GM13976 (cell line): ENCODE data around the gene NGEF.

ENCODE experiments used
- DNase-seq: peaks from one replicate; pipeline ENCODE4 v3.0.0; 2012; ENCODE audit warnings: low spot score
- in situ Hi-C: fragments of 300-500 bp; cut with MboI; formaldehyde crosslinking; loops from one replicate; pipeline ENCODE4 v1.12.0; 2022; ENCODE audit warnings: low sequenced_read_pairs, mixed read lengths, inconsistent platforms; ENCODE audit not compliant: unreplicated experiment
- TF ChIP-seq, protein P1 (sequence below): IDR thresholded peaks from 2 replicates; pipeline ENCODE4 v1.5.1; 2012; ENCODE audit warnings: borderline replicate concordance, mild to moderate bottlenecking; ENCODE audit not compliant: insufficient read depth; ENCODE audit errors: extremely low read depth, missing control alignments, control extremely low read depth

NGEF gene

DNA sequence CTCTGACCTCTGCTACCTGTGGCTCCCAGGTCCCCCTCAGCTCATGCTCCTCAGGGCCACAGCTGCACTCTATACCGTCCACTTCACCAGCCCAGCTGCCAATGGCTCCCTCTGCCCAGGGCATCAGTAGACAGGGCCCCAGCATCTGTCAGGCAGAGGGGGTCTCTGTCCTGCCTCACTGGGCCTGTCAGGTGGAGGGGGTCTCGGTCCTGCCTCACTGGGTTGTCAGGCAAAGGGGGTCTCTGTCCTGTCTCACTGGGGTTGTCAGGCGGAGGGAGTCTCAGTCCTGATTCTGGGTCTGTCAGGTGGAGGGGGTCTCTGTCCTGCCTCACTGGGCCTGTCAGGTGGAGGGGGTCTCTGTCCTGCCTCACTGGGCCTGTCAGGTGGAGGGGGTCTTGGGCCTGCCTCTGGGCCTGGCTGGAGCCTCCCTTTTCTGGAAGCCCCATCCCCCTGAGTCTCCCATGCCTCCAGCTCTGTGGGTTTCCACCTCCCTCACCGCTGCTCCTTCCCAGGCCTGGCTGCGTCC lies 123.1 kb downstream of the NGEF start:
- in situ Hi-C loops, result no loop called here

DNA sequence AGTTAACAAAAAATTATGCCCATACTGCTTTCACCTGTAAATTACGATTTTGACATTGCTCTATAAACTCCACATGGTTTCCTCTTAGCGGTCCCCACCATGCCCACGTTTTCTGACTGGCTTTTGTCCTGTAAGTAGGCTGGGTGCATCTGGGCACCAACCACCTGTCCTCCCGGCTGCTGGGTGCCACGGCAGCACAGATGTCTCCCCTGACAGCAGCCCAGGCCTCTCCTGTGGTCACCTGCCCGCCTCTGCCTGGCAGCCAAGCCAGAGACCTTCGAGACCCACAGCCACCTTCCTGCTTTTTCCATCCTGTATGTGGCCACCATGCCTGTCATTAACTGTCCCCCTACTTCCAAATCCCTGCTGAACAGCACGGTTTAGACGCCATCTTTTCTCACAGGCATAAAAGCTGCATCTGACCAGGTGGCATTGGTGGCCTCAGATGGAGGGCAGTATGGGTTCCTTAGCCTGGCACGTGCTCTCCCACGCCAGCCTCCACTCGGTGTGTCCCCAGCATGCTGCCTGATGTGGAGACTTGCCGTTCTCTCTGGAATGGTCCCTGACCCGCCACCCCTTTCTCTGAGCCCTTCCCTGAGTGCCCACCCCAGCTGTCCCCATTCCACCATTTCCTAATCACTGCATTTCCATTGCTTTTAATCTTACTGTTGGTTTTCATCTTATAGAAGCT lies 124.1 kb downstream of the NGEF start:
- no peak for DNase-seq
- in situ Hi-C loops, result no loop called here
- TF ChIP-seq, protein P1, sequence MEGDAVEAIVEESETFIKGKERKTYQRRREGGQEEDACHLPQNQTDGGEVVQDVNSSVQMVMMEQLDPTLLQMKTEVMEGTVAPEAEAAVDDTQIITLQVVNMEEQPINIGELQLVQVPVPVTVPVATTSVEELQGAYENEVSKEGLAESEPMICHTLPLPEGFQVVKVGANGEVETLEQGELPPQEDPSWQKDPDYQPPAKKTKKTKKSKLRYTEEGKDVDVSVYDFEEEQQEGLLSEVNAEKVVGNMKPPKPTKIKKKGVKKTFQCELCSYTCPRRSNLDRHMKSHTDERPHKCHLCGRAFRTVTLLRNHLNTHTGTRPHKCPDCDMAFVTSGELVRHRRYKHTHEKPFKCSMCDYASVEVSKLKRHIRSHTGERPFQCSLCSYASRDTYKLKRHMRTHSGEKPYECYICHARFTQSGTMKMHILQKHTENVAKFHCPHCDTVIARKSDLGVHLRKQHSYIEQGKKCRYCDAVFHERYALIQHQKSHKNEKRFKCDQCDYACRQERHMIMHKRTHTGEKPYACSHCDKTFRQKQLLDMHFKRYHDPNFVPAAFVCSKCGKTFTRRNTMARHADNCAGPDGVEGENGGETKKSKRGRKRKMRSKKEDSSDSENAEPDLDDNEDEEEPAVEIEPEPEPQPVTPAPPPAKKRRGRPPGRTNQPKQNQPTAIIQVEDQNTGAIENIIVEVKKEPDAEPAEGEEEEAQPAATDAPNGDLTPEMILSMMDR, result no peak

More for the DNA sequence above, 123.1 kb downstream of the NGEF start:
- TF ChIP-seq, protein P1, result no peak
- no peak for DNase-seq

DNA sequence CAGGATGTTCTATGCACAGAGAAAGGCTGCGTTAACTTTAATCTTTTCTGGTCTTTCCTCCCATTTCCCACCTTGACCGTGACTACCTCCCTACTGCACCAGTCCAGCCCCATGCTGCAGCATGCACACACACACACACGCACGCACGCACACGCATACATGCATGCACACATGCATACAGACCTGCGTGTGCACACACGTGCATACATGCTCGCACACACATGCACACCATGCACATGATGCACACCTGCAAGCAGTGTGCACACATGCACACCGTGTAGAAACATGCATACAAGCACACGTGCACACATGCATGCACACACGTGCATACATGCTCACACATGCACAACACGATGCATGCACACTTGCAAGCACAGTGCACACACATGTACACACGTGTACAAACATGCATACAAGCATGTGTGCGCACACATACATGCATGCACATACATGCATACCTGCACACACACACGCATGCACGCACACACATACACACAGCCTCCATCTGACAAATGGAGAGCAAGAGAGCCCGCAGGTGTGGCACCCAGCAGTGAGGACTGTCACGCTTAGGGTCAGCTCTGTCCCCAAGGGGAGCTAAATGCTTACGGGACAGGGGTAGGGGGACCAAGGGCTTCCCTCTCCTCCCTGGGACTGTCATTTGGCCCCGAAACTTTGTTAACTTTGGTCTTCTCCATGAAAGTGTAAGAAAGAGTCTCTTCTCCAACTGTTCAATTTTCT lies 124.8 kb downstream of the NGEF start:
- in situ Hi-C loops, result no loop called here
- no peak for DNase-seq
- TF ChIP-seq, protein P1, result no peak

DNA sequence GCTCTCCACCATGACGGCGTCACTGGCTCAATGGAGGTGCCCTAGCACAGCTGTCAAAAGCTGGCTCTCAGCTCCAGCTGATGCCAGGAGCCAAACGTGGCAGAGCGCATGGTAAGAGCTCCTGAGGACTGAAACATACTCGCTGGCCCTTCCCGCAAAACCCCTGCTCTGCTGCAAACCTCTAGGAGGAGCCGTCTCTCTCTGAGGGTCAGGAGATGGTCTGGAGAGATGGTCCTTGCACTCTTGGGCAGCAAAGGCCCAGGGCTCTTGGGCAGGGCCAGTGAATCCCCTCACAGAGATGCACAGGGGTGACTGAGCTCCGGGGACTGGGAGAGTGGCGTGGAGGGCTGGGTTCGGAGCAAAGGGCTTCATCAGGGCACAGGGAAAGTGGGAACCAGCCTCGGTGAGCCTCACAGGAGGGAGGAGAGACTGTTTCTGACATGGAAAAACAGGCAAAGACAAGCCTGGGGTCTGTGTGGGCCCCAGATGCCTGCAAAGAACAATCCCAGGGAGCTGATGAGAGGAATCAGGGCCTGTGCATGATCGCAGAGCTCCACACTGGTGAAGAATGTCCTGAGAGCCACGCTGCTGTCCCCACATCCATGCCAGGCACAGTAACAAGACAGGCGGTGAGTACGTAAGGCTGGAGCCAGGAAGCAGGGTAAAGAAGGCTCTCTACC lies 125.7 kb downstream of the NGEF start:
- in situ Hi-C loops, result no loop called here
- DNase-seq, result no peak
- TF ChIP-seq, protein P1, result no peak

GRCh38 chr2:232886632-232887031 lies 126.4 kb downstream of the NGEF start:
- DNase-seq, result no peak
- TF ChIP-seq, protein P1, result no peak
- in situ Hi-C loops, result no loop called here

DNA sequence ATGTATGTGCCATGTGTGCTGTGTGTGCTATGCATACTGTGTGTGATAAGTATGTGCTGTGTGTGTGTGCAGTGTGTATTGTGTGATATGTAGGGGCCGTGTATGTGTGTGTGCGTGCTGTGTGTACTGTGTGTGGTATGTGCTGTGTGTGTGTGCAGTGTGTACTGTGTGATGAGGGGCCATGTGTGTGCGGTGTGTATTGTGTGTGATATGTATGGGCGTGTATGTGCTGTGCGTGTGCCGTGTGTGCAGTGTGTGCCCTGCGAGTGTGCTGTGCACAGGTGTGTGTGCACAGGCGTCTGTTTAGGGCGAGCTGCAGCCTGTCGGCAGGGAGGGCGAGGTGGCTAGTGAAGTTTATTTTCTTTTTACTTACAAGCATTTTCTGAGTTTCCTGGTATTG lies 126.9 kb downstream of the NGEF start:
- in situ Hi-C loops, result no loop called here
- DNase-seq, result no peak
- TF ChIP-seq, protein P1, result no peak
